Stimulated activated CD4-positive, alpha-beta T cell treated with anti-CD3 and anti-CD28 coated beads, Interleukin-12 subunit alpha, Interleukin-12 subunit beta, amount 100 ng/mL, for 24 hours (primary cell): Measurements from ENCODE around the gene VAMP1.

Experiments used
- DNase-seq, 2 experiments: peaks; one replicate each; pipeline ENCODE4 v3.0.0-alpha.2; 2020; ENCODE audit warnings: low read depth in 2 of 2

The VAMP1 gene

GRCh38 chr12:6425590-6426531, 44.6 kb downstream of the VAMP1 start:
- DNase-seq, result no peak

GRCh38 chr12:6424866-6425265, 45.6 kb downstream of the VAMP1 start:
- DNase-seq, result no peak

GRCh38 chr12:6424008-6424347, 46.5 kb downstream of the VAMP1 start:
- DNase-seq, result no peak

- DNase-seq, result peak in 1 of 2 experiments; percentile 65
Observed at GRCh38 chr12:6423267-6424007, 47.0 kb downstream of the VAMP1 start.

- no peak for DNase-seq
Observed at GRCh38 chr12:6420364-6420763, 50.1 kb downstream of the VAMP1 start.

GRCh38 chr12:6418796-6419195, 51.7 kb downstream of the VAMP1 start:
- no peak for DNase-seq

- no peak for DNase-seq
Observed at GRCh38 chr12:6416596-6416995, 53.9 kb downstream of the VAMP1 start.
